SU-DHL-6 (cell line): ENCODE results near the gene NHSL2.

ENCODE experiments used
- EZH2phosphoT487 ChIP-seq: fragments of 200-600 bp; sonication (generic), shearing (Covaris generic); conservative IDR thresholded peaks from 2 replicates; pipeline ENCODE4 v1.6.1; 2018; ENCODE audit warnings: mild to moderate bottlenecking, antibody characterized with exemption, low read length, moderate library complexity, mixed read lengths
- TF ChIP-seq, protein P1 (sequence below): fragments of 200-600 bp; sonication (generic); IDR thresholded peaks from one replicate; pipeline ENCODE4 v1.5.1; 2017; ENCODE audit warnings: antibody characterized with exemption, mild to moderate bottlenecking, low read length, moderate library complexity; ENCODE audit not compliant: insufficient read depth, poor library complexity, severe bottlenecking

DNA sequence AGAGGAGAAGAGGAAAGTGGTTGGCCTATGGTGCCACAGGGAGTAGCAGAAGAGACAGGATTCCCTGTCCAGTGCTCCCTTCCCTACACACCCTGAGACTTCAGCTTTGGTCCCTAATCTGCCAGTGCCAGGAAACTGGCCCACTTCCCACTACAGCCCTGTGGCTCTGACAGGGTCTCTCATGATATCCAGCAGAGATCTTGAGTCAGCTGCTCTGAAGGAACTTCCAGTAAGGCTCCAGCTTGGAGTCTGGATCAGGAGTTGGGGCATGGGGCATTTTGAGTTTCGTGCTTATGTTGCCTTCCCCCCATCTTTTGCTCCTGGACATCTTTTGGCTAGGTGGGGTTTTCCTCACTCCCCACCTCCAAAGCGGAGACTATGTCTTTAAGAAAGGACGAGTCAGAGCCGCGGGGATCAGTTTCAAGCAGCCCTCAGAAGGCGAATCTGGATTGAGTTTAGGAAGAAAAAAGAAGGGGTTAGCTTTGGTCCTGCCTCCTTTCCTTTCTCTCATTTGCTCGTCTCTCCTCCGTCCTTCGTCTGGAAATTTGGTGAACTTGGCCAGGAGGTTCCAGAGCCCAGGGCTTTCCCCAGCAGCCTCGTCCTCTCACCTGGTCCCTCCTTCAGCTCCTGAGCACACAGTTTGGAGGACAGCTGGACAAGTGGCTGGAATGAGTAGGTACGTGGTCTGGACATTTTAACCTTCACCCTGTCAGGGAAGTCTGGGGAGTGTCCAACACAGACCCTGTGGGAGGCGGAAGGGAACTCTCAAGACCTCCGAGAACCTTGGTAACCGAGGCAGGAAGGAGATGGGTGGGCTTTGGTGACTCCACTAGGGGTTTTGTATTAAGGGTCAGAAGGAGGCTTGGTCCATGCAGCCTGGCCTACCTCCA is 116.6 kb downstream of the NHSL2 start:
- TF ChIP-seq, protein P1, sequence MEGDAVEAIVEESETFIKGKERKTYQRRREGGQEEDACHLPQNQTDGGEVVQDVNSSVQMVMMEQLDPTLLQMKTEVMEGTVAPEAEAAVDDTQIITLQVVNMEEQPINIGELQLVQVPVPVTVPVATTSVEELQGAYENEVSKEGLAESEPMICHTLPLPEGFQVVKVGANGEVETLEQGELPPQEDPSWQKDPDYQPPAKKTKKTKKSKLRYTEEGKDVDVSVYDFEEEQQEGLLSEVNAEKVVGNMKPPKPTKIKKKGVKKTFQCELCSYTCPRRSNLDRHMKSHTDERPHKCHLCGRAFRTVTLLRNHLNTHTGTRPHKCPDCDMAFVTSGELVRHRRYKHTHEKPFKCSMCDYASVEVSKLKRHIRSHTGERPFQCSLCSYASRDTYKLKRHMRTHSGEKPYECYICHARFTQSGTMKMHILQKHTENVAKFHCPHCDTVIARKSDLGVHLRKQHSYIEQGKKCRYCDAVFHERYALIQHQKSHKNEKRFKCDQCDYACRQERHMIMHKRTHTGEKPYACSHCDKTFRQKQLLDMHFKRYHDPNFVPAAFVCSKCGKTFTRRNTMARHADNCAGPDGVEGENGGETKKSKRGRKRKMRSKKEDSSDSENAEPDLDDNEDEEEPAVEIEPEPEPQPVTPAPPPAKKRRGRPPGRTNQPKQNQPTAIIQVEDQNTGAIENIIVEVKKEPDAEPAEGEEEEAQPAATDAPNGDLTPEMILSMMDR = no peak
- no peak for TF ChIP-seq EZH2phosphoT487
